ENCODE measurements around the gene CEP20.

Gene CEP20

DNA sequence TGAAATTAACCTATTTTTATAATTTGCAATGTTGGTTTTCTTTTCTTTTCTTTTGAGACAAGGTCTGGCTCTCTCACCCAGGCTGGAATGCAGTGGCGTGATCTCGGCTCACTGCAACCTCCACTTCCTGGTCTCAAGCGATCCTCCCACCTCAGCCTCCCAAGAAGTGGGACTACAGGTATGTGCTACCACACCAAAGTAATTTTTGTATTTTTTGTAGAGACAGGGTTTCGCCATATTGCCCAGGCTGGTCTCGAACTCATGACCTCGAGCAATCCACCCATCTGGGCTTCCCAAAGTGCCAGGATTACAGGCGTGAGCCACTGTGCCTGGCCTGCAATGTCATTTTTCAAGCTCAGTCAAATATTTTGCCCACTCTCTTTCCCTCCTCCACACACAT, 67.6 kb downstream of the CEP20 start:
- H3K9ac ChIP-seq (ENCODE audit: low read length), result no peak overlapping the region
- TF ChIP-seq EZH2 (optimal IDR thresholded peaks at IDR 0.05; ENCODE audit: low read depth, low read length) (no peak), EZH2phosphoT487 (IDR thresholded peaks at IDR 0.05; ENCODE audit: low read length) (no peak)
- TF ChIP-seq, protein P1, sequence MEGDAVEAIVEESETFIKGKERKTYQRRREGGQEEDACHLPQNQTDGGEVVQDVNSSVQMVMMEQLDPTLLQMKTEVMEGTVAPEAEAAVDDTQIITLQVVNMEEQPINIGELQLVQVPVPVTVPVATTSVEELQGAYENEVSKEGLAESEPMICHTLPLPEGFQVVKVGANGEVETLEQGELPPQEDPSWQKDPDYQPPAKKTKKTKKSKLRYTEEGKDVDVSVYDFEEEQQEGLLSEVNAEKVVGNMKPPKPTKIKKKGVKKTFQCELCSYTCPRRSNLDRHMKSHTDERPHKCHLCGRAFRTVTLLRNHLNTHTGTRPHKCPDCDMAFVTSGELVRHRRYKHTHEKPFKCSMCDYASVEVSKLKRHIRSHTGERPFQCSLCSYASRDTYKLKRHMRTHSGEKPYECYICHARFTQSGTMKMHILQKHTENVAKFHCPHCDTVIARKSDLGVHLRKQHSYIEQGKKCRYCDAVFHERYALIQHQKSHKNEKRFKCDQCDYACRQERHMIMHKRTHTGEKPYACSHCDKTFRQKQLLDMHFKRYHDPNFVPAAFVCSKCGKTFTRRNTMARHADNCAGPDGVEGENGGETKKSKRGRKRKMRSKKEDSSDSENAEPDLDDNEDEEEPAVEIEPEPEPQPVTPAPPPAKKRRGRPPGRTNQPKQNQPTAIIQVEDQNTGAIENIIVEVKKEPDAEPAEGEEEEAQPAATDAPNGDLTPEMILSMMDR (IDR thresholded peaks at IDR 0.05; ENCODE audit: low read length), result no peak

DNA sequence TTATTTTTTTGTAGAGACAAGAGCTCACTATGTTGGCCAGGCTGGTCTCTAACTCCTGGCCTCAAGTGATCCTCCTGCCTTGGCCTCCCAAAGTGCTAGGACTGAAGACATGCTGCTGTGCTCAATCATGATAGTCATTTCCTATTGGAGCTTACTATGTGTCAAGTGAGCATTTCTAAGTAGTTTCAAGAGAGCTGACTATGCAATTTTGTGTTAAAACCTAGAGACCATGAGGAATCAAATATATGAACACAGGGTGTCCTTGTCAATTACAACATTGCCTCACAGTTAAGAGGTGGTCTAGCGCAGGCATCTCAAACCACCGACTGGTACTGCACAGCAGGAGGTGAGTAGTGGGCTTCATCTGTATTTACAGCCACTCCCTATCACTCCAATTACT, 69.4 kb downstream of the CEP20 start:
- no peak overlapping the region for H3K27ac ChIP-seq (ENCODE audit: low read length)
- no peak overlapping the region for H2AFZ ChIP-seq (ENCODE audit: low read length)
- H3K27me3 ChIP-seq (replicated peaks; ENCODE audit: insufficient read depth, low read length), result no peaks in the 10 kb centered on the region; the same call in 1 of the 2 replicates
- no peaks in the 10 kb centered on the region for H3K4me1 ChIP-seq (ENCODE audit: low read length)
- H3K79me2 ChIP-seq (ENCODE audit: low read length), result no peaks in the 10 kb centered on the region
- no peaks in the 10 kb centered on the region for H4K20me1 ChIP-seq (ENCODE audit: insufficient read depth, low read length)
- DNase-seq, result no peak
- no peak overlapping the region for H3K4me2 ChIP-seq (ENCODE audit: low read depth, low read length)
- no peaks in the 10 kb centered on the region for H3K36me3 ChIP-seq (replicated peaks; ENCODE audit: insufficient read depth, low read length)
- H3K9ac ChIP-seq (ENCODE audit: low read length), result no peak overlapping the region
- TF ChIP-seq, protein P1 (IDR thresholded peaks at IDR 0.05; ENCODE audit: low read length), result no peak
- TF ChIP-seq EZH2 (optimal IDR thresholded peaks at IDR 0.05; ENCODE audit: low read depth, low read length), result no peak
- TF ChIP-seq EZH2phosphoT487 (IDR thresholded peaks at IDR 0.05; ENCODE audit: low read length), result no peak
- H3K9me2 ChIP-seq (replicated peaks; ENCODE audit: insufficient read depth, low read length), result no peaks in the 10 kb centered on the region
- no peak overlapping the region for H3K4me3 ChIP-seq (ENCODE audit: low read length)
- H3F3A ChIP-seq (ENCODE audit: insufficient read depth, low read length), result no peaks in the 10 kb centered on the region; the same call in 1 of the 2 replicates
- no peaks in the 10 kb centered on the region for H3K9me3 ChIP-seq (replicated peaks; ENCODE audit: insufficient read depth, low read length)

More for the DNA sequence above, 67.6 kb downstream of the CEP20 start:
- Histone ChIP-seq H3K36me3 (replicated peaks; ENCODE audit: insufficient read depth, low read length) (no peaks in the 10 kb centered on the region), H3K4me2 (ENCODE audit: low read depth, low read length) (no peak overlapping the region), H3K27ac (ENCODE audit: low read length) (no peak overlapping the region), H3K9me3 (replicated peaks; ENCODE audit: insufficient read depth, low read length) (no peaks in the 10 kb centered on the region), H4K20me1 (ENCODE audit: insufficient read depth, low read length) (no peaks in the 10 kb centered on the region), H3K4me3 (ENCODE audit: low read length) (no peak overlapping the region), H3F3A (ENCODE audit: insufficient read depth, low read length) (no peaks in the 10 kb centered on the region), H3K4me1 (ENCODE audit: low read length) (no peaks in the 10 kb centered on the region), H3K9me2 (replicated peaks; ENCODE audit: insufficient read depth, low read length) (no peaks in the 10 kb centered on the region), H2AFZ (ENCODE audit: low read length) (no peak overlapping the region), H3K27me3 (replicated peaks; ENCODE audit: insufficient read depth, low read length) (no peaks in the 10 kb centered on the region), H3K79me2 (ENCODE audit: low read length) (no peaks in the 10 kb centered on the region)
- DNase-seq, result no peak

DNA sequence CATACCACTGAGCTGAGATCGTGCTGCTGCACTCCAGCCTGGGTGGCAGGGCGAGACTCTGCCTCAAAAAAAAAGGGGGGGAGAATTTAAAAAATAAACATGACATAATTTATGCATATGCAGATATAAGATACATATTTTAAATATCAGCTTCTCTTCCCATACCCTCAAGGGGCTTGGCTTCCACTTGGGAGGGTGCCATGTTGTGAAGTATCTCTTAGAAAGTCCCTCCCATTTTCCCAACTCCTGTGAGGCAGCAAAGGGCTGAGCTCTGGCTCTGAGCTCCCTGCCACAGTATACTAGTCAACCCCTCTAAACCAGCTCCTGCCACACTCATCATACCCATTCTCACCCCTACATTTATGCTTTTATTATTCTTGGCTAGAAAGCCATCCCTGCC, 71.0 kb downstream of the CEP20 start:
- no peak for DNase-seq
- H3K27ac ChIP-seq (ENCODE audit: low read length), result no peak overlapping the region
- H3K9me3 ChIP-seq (replicated peaks; ENCODE audit: insufficient read depth, low read length), result no peaks in the 10 kb centered on the region
- no peaks in the 10 kb centered on the region for H3K9me2 ChIP-seq (replicated peaks; ENCODE audit: insufficient read depth, low read length)
- H3K27me3 ChIP-seq (replicated peaks; ENCODE audit: insufficient read depth, low read length), result no peaks in the 10 kb centered on the region; the same call in 1 of the 2 replicates
- no peaks in the 10 kb centered on the region for H4K20me1 ChIP-seq (ENCODE audit: insufficient read depth, low read length)
- no peak overlapping the region for H3K9ac ChIP-seq (ENCODE audit: low read length)
- H3K4me2 ChIP-seq (ENCODE audit: low read depth, low read length), result no peak overlapping the region
- no peaks in the 10 kb centered on the region; the same call in 1 of the 2 replicates for H3F3A ChIP-seq (ENCODE audit: insufficient read depth, low read length)
- H3K4me1 ChIP-seq (ENCODE audit: low read length), result no peaks in the 10 kb centered on the region
- H2AFZ ChIP-seq (ENCODE audit: low read length), result no peak overlapping the region
- TF ChIP-seq EZH2phosphoT487 (IDR thresholded peaks at IDR 0.05; ENCODE audit: low read length) (no peak), EZH2 (optimal IDR thresholded peaks at IDR 0.05; ENCODE audit: low read depth, low read length) (no peak)
- TF ChIP-seq, protein P1 (IDR thresholded peaks at IDR 0.05; ENCODE audit: low read length), result no peak
- no peak overlapping the region for H3K4me3 ChIP-seq (ENCODE audit: low read length)
- no peaks in the 10 kb centered on the region for H3K79me2 ChIP-seq (ENCODE audit: low read length)
- no peaks in the 10 kb centered on the region for H3K36me3 ChIP-seq (replicated peaks; ENCODE audit: insufficient read depth, low read length)

Data from MM.1S (cell line).